Measurements from ENCODE around the gene ADAM12.

The ADAM12 gene

GRCh38 chr10:126090911-126091728 lies 297.2 kb downstream of the ADAM12 start:
- DNase-seq (ENCODE audit: low read depth in 1 of 2, low spot score in 1 of 2) = no peak

GRCh38 chr10:126090443-126090842 lies 297.8 kb downstream of the ADAM12 start:
- no peak for DNase-seq (ENCODE audit: low read depth in 1 of 2, low spot score in 1 of 2)

GRCh38 chr10:126087796-126088505 lies 300.3 kb downstream of the ADAM12 start:
- DNase-seq (ENCODE audit: low read depth in 1 of 2, low spot score in 1 of 2) = no peak

GRCh38 chr10:126087153-126087680 lies 301.1 kb downstream of the ADAM12 start:
- no peak for DNase-seq (ENCODE audit: low read depth in 1 of 2, low spot score in 1 of 2)

GRCh38 chr10:126085806-126086205 lies 302.5 kb downstream of the ADAM12 start:
- no peak for DNase-seq (ENCODE audit: low read depth in 1 of 2, low spot score in 1 of 2)

- DNase-seq (ENCODE audit: low read depth in 1 of 2, low spot score in 1 of 2) = no peak
Measured at GRCh38 chr10:126084369-126084768, 303.9 kb downstream of the ADAM12 start.

GRCh38 chr10:126083009-126083408 lies 305.3 kb downstream of the ADAM12 start:
- no peak for DNase-seq (ENCODE audit: low read depth in 1 of 2, low spot score in 1 of 2)

GRCh38 chr10:126081841-126082466 lies 306.3 kb downstream of the ADAM12 start:
- DNase-seq (ENCODE audit: low read depth in 1 of 2, low spot score in 1 of 2) = no peak

GRCh38 chr10:126080879-126081411 lies 307.3 kb downstream of the ADAM12 start:
- DNase-seq (ENCODE audit: low read depth in 1 of 2, low spot score in 1 of 2) = no peak

- DNase-seq (ENCODE audit: low read depth in 1 of 2, low spot score in 1 of 2) = no peak
Measured at GRCh38 chr10:126080291-126080825, 307.9 kb downstream of the ADAM12 start.

GRCh38 chr10:126075009-126075408 lies 313.3 kb downstream of the ADAM12 start:
- DNase-seq (ENCODE audit: low read depth in 1 of 2, low spot score in 1 of 2) = no peak

GRCh38 chr10:126074291-126074690 lies 314.0 kb downstream of the ADAM12 start:
- no peak for DNase-seq (ENCODE audit: low read depth in 1 of 2, low spot score in 1 of 2)

- no peak for DNase-seq (ENCODE audit: low read depth in 1 of 2, low spot score in 1 of 2)
Measured at GRCh38 chr10:126073606-126074005, 314.7 kb downstream of the ADAM12 start.

- DNase-seq (ENCODE audit: low read depth in 1 of 2, low spot score in 1 of 2) = no peak
Measured at GRCh38 chr10:126072622-126073021, 315.7 kb downstream of the ADAM12 start.

GRCh38 chr10:126070476-126071215 lies 317.6 kb downstream of the ADAM12 start:
- no peak for DNase-seq (ENCODE audit: low read depth in 1 of 2, low spot score in 1 of 2)

GRCh38 chr10:126068322-126068721 lies 320.0 kb downstream of the ADAM12 start:
- DNase-seq (ENCODE audit: low read depth in 1 of 2, low spot score in 1 of 2) = no peak

GRCh38 chr10:126066456-126066855 lies 321.8 kb downstream of the ADAM12 start:
- no peak for DNase-seq (ENCODE audit: low read depth in 1 of 2, low spot score in 1 of 2)

GRCh38 chr10:126065751-126066377 lies 322.4 kb downstream of the ADAM12 start:
- no peak for DNase-seq (ENCODE audit: low read depth in 1 of 2, low spot score in 1 of 2)

GRCh38 chr10:126064512-126064911 lies 323.8 kb downstream of the ADAM12 start:
- no peak for DNase-seq (ENCODE audit: low read depth in 1 of 2, low spot score in 1 of 2)

GRCh38 chr10:126063353-126063791 lies 324.9 kb downstream of the ADAM12 start:
- no peak for DNase-seq (ENCODE audit: low read depth in 1 of 2, low spot score in 1 of 2)
